Glutamatergic neuron (in vitro differentiated cells): Measurements from ENCODE around the gene SLC13A4. TPM values are rescaled to one million over a fixed set of nuclear protein-coding genes. Genes with fewer than 3 reads are reported as not detected.

Experiments
- DNase-seq: peaks from one replicate; pipeline ENCODE4 v3.0.0; 2022
- H3K27ac Mint-ChIP-seq: one replicate; pipeline ENCODE4 v1.8.0; 2020; ENCODE audit warnings: mild to moderate bottlenecking, mixed read lengths, inconsistent platforms; ENCODE audit not compliant: unreplicated experiment
- H3K27me3 Mint-ChIP-seq: one replicate; pipeline ENCODE4 v1.8.0; 2020; ENCODE audit warnings: mild to moderate bottlenecking, moderate library complexity, mixed read lengths, inconsistent platforms; ENCODE audit not compliant: unreplicated experiment
- H3K36me3 Mint-ChIP-seq: one replicate; pipeline ENCODE4 v1.8.0; 2020; ENCODE audit warnings: mild to moderate bottlenecking, mixed read lengths, inconsistent platforms; ENCODE audit not compliant: unreplicated experiment
- H3K4me1 Mint-ChIP-seq: one replicate; pipeline ENCODE4 v1.8.0; 2020; ENCODE audit warnings: mild to moderate bottlenecking, low read depth, mixed read lengths, inconsistent platforms; ENCODE audit not compliant: unreplicated experiment
- H3K4me3 Mint-ChIP-seq: one replicate; pipeline ENCODE4 v1.8.0; 2020; ENCODE audit warnings: mild to moderate bottlenecking, mixed read lengths, inconsistent platforms; ENCODE audit not compliant: unreplicated experiment
- H3K9me3 Mint-ChIP-seq: one replicate; pipeline ENCODE4 v1.8.0; 2020; ENCODE audit warnings: mild to moderate bottlenecking, moderate library complexity, mixed read lengths, inconsistent platforms; ENCODE audit not compliant: unreplicated experiment
- total RNA-seq: library from RNA; stranded (reverse); fragmentation: NEBNext Ultra II Directional; extraction: Animal tissue kit (Norgen Biotek cat#: 25700); gene quantifications from one replicate; pipeline ENCODE4 v1.2.1, GENCODE V29; 2021; ENCODE audit not compliant: unreplicated experiment
- TF ChIP-seq, protein P1 (sequence below): fragments of 200-600 bp; sonication (generic); IDR thresholded peaks from one replicate; pipeline ENCODE4 v1.5.0; 2021; ENCODE audit not compliant: partially characterized antibody, unreplicated experiment

The SLC13A4 gene
- total RNA-seq, 1 donor from 2014 or later = not detected

DNA sequence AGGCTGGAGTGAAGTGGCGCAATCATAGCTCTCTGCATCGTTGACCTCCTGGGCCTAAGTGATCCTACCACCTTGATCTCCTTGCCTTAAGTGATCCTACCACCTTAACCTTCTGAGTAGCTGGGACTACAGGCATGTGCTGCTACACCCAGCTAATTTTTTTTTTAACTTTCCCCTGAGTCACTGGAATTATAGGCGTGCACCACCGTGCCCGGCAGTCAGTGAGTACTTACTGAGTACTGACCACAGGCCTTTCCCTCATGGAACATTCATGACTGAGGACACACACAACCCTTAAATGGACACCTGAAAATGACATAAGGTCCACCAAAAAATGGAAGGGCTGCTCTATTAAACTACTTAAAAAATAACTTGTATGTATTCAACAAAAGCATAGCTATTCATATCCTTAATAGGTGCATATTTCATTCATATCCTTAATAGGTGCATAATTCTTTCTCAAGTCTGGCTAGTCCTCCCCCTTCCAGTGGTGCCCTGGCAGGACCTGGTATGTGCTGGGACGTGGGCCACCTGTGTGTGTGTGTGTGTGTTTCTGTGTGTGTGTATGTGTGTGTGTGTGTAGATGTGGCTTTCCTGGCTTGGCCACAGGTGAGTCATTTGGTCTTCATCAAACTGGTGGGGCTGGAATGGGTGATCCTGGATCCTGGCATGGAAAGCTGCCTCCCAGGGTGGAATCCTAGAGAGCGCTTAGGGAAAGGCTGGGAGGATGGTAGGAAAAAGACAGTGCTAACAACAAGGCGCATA is 17.1 kb upstream of the SLC13A4 start:
- TF ChIP-seq, protein P1, sequence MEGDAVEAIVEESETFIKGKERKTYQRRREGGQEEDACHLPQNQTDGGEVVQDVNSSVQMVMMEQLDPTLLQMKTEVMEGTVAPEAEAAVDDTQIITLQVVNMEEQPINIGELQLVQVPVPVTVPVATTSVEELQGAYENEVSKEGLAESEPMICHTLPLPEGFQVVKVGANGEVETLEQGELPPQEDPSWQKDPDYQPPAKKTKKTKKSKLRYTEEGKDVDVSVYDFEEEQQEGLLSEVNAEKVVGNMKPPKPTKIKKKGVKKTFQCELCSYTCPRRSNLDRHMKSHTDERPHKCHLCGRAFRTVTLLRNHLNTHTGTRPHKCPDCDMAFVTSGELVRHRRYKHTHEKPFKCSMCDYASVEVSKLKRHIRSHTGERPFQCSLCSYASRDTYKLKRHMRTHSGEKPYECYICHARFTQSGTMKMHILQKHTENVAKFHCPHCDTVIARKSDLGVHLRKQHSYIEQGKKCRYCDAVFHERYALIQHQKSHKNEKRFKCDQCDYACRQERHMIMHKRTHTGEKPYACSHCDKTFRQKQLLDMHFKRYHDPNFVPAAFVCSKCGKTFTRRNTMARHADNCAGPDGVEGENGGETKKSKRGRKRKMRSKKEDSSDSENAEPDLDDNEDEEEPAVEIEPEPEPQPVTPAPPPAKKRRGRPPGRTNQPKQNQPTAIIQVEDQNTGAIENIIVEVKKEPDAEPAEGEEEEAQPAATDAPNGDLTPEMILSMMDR = no peak
- Mint-ChIP-seq H3K36me3 (no peaks in the 10 kb centered on the region), H3K9me3 (peaks cover 4% of the 10 kb centered on the region), H3K27me3 (no peaks in the 10 kb centered on the region), H3K4me3 (no peak overlapping the region), H3K4me1 (peaks cover 8% of the 10 kb centered on the region), H3K27ac (no peak overlapping the region)
- no peak for DNase-seq

DNA sequence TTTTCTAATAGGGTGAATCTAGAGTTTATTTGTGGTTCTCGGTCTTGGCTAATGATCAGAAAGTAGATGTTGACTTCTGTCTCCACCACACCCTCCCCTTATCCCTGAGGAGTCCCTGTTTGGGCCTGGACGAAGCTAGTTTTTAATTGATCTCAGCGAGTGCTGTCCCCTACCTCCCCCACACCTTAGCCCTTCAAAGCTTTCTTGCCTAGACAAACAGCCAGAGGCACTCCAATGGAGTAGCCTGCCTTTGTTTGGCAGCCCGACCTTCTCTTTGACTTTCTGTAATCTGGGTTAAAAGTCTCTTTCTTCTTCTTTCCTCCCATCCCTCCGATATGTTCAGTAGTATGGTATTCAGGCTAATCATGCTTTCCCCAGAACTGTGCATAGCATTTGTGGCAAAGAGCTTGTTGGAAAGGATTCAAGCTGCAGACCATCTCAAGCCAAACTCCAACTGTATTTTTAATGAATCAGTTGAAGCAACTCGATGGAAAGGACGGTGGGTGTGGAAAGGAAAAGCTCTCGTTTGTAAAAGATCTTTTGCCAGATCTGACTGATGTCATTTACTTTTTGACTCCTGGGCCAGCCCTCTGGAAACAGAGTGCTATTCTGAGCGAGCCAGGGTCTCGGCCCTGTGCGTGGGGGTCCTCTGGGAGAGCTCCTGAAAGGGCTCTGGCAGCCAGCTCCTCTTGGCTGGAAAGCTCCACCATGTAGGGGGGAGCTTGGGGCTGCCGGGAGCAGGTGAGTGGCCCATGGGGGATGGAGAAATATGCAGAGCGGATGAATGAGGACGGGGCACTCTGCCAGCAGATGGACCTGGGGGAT is 16.1 kb upstream of the SLC13A4 start:
- DNase-seq = peak; percentile 31
- H3K27ac Mint-ChIP-seq = no peak overlapping the region

GRCh38 chr7:135742371-135742770 is 14.4 kb upstream of the SLC13A4 start:
- no peak overlapping the region for H3K4me3 Mint-ChIP-seq
- TF ChIP-seq, protein P1 = no peak
- peaks cover 4% of the 10 kb centered on the region for H3K9me3 Mint-ChIP-seq
- no peak for DNase-seq
- H3K4me1 Mint-ChIP-seq = peaks cover 8% of the 10 kb centered on the region
- no peaks in the 10 kb centered on the region for H3K27me3 Mint-ChIP-seq
- no peak overlapping the region for H3K27ac Mint-ChIP-seq
- no peaks in the 10 kb centered on the region for H3K36me3 Mint-ChIP-seq

More for the DNA sequence above, 16.1 kb upstream of the SLC13A4 start:
- peaks cover 4% of the 10 kb centered on the region for H3K9me3 Mint-ChIP-seq
- H3K4me1 Mint-ChIP-seq = peaks cover 8% of the 10 kb centered on the region
- H3K4me3 Mint-ChIP-seq = no peak overlapping the region
- H3K36me3 Mint-ChIP-seq = no peaks in the 10 kb centered on the region
- no peaks in the 10 kb centered on the region for H3K27me3 Mint-ChIP-seq
- TF ChIP-seq, protein P1 = no peak

- Mint-ChIP-seq H3K4me3 (no peak overlapping the region), H3K4me1 (peaks cover 8% of the 10 kb centered on the region), H3K9me3 (peaks cover 4% of the 10 kb centered on the region), H3K27ac (no peak overlapping the region), H3K27me3 (no peaks in the 10 kb centered on the region), H3K36me3 (no peaks in the 10 kb centered on the region)
- DNase-seq = no peak
- TF ChIP-seq, protein P1 = no peak
These were observed 13.9 kb upstream of the SLC13A4 start for GRCh38 chr7:135741905-135742304.

GRCh38 chr7:135740889-135741288 is 12.9 kb upstream of the SLC13A4 start:
- Mint-ChIP-seq H3K4me3 (no peak overlapping the region), H3K27me3 (no peaks in the 10 kb centered on the region), H3K9me3 (peaks cover 4% of the 10 kb centered on the region), H3K36me3 (no peaks in the 10 kb centered on the region), H3K27ac (no peak overlapping the region), H3K4me1 (peaks cover 8% of the 10 kb centered on the region)
- TF ChIP-seq, protein P1 = no peak
- no peak for DNase-seq
